Esophagus muscularis mucosa (tissue), 3 donors: ENCODE data around the gene PRM3.

Source experiments
- CTCF ChIP-seq, 3 experiments: fragments of 200-600 bp in 2 of 3; fragments of 450-650 bp in 1 of 3; sonication (generic) in 2 of 3; IDR thresholded peaks; one replicate each; pipeline ENCODE4 v1.5.1; 2017 to 2019; ENCODE audit warnings: antibody characterized with exemption in 3 of 3, mild to moderate bottlenecking in 2 of 3, moderate library complexity in 1 of 3
- POLR2A ChIP-seq: fragments of 450-650 bp; IDR thresholded peaks from one replicate; pipeline ENCODE4 v1.6.1; 2017; ENCODE audit warnings: antibody characterized with exemption, moderate library complexity, mild to moderate bottlenecking, low read depth
- POLR2AphosphoS5 ChIP-seq, 2 donors: sonication (generic); formaldehyde crosslinking; IDR thresholded peaks; one replicate each; pipeline ENCODE4 v1.6.1; 2017; ENCODE audit warnings: antibody characterized with exemption in 2 of 2

- TF ChIP-seq CTCF (IDR thresholded peaks at IDR 0.05) (no peak), POLR2AphosphoS5 (IDR thresholded peaks at IDR 0.05) (no peak), POLR2A (no peak)
These were observed 15.8 kb upstream of the PRM3 start for GRCh38 chr16:11289202-11289601.
